Adipocyte (in vitro differentiated cells): Measurements from ENCODE around the gene PPP2R5B.

Source experiments
- DNase-seq: peaks from one replicate; pipeline ENCODE4 v3.0.0-alpha.2; 2015; ENCODE audit warnings: low read depth
- H3K27me3 ChIP-seq: replicated peaks from 2 replicates; pipeline ENCODE4 v1.7.0; 2013; ENCODE audit warnings: mild to moderate bottlenecking, low read length, moderate library complexity; ENCODE audit not compliant: control insufficient read depth, insufficient read depth
- H3K36me3 ChIP-seq: 2 replicates; pipeline ENCODE4 v1.7.0; 2013; ENCODE audit warnings: low read length, mild to moderate bottlenecking, moderate library complexity; ENCODE audit not compliant: control insufficient read depth, insufficient read depth, severe bottlenecking
- H3K4me1 ChIP-seq: 2 replicates; pipeline ENCODE4 v1.7.0; 2013; ENCODE audit warnings: mild to moderate bottlenecking, low read length, moderate library complexity; ENCODE audit not compliant: control insufficient read depth, insufficient read depth
- H3K4me3 ChIP-seq: 2 replicates; pipeline ENCODE4 v1.7.0; 2013; ENCODE audit warnings: mild to moderate bottlenecking, low read length, moderate library complexity
- H3K9ac ChIP-seq: 2 replicates; pipeline ENCODE4 v1.7.0; 2013; ENCODE audit warnings: mild to moderate bottlenecking, low read length, moderate library complexity
- H3K9me3 ChIP-seq: 2 replicates; pipeline ENCODE4 v1.7.0; 2013; ENCODE audit warnings: mild to moderate bottlenecking, low read length, moderate library complexity; ENCODE audit not compliant: control insufficient read depth

The PPP2R5B gene

DNA sequence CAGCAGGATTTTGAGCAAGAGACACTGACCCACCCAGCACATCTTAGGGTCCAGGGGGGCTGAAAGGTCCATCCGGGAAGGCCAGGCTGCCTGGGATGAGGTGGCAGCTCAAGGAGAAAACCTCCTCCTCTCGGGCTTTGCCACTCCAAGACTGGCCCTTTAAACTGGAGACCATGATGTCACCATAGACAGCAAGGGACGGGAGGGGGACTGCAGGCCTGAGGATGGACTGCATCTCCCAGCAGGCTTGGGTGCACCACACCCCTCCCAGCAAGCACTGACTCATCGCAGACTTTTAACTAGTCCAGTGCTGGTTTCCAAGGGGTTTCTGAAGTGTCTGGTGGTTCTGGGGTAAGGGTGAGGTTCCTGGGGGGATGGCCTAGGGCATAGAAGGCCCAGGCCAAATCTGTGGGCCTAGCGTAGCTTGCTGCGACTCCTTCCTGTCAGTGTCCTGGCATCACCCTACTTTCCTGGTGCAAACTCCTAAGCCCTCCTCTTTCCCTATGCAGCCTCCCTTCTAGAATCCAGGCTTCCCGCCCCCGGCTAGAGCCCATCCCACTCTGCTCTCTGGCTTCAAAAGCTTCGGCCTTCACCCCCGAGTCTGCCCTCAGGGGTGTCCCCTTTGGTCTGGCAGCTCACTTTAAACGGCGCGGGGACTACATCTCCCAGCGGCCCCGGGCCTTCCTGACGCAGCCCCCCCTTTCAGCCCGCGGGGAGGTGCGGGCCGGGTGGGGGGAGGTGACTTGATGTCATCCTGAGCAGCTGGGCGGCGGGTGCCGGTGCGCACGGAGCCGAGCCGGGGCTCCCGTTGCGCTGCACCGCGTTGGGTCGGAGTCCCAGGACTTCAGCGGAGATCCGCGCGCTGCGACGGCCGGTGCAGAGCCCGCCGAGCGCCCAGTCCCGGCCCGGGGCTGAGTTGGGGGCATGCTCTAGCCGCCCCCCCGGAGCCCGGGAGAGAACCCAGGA is at the start of gene PPP2R5B:
Gene PPP2R5B, plus strand, starts transcription at position 746 of the 966 bp plus-strand sequence. CDS start 1,046 bp downstream, outside the sequence.
- Histone ChIP-seq H3K9ac (peak within 1 kb of the TSS; percentile 88), H3K36me3 (peaks cover 9% of the 10 kb centered on the region), H3K4me1 (peaks cover 13% of the 10 kb centered on the region), H3K4me3 (peak within 1 kb of the TSS; percentile 91), H3K9me3 (no peaks in the 10 kb centered on the region), H3K27me3 (no peaks in the 10 kb centered on the region)
- peak; percentile 96 for DNase-seq

GRCh38 chr11:64875369-64876228 is 48.9 kb upstream of the PPP2R5B start:
- Histone ChIP-seq H3K4me1 (peaks cover 55% of the 10 kb centered on the region), H3K9ac (peak overlapping the region; percentile 88), H3K36me3 (peaks cover 28% of the 10 kb centered on the region), H3K9me3 (no peaks in the 10 kb centered on the region), H3K27me3 (no peaks in the 10 kb centered on the region), H3K4me3 (peak overlapping the region; percentile 86)
- DNase-seq = no peak

- Histone ChIP-seq H3K4me3 (peak overlapping the region; percentile 86), H3K9me3 (no peaks in the 10 kb centered on the region), H3K9ac (peak overlapping the region; percentile 88), H3K4me1 (peaks cover 54% of the 10 kb centered on the region), H3K36me3 (peaks cover 25% of the 10 kb centered on the region), H3K27me3 (no peaks in the 10 kb centered on the region)
- no peak for DNase-seq
Observed at GRCh38 chr11:64876229-64876750, 48.2 kb upstream of the PPP2R5B start.

DNA sequence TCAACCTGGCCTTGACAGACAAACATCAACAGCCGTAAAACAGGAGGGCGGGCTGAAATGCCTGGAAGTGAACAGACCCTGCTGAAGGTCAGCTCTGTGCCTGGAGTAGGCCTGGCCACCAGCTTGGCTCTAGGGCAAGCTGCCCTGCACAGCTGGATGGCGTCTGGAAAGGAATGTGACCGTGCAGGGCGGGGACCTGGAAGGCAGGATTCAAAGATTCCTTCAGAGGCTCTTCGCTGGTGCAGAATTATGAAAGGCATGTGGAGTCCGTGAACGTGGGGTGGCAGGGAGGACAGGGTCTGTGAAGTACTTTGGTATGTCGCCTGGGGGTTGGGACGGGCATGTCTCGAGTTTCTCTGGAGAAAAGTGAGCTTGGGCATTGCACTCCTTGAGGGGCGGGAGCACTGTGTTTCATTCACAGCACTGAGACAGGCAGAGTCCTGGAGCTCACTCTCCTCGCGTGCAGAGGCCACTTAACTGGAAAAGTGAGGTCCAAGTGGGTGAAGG is 47.6 kb upstream of the PPP2R5B start:
- H3K4me1 ChIP-seq = peaks cover 54% of the 10 kb centered on the region
- DNase-seq = peak; percentile 92
- peak overlapping the region; percentile 86 for H3K4me3 ChIP-seq
- H3K9me3 ChIP-seq = no peaks in the 10 kb centered on the region
- peak overlapping the region; percentile 88 for H3K9ac ChIP-seq
- H3K27me3 ChIP-seq = no peaks in the 10 kb centered on the region
- peaks cover 19% of the 10 kb centered on the region for H3K36me3 ChIP-seq

DNA sequence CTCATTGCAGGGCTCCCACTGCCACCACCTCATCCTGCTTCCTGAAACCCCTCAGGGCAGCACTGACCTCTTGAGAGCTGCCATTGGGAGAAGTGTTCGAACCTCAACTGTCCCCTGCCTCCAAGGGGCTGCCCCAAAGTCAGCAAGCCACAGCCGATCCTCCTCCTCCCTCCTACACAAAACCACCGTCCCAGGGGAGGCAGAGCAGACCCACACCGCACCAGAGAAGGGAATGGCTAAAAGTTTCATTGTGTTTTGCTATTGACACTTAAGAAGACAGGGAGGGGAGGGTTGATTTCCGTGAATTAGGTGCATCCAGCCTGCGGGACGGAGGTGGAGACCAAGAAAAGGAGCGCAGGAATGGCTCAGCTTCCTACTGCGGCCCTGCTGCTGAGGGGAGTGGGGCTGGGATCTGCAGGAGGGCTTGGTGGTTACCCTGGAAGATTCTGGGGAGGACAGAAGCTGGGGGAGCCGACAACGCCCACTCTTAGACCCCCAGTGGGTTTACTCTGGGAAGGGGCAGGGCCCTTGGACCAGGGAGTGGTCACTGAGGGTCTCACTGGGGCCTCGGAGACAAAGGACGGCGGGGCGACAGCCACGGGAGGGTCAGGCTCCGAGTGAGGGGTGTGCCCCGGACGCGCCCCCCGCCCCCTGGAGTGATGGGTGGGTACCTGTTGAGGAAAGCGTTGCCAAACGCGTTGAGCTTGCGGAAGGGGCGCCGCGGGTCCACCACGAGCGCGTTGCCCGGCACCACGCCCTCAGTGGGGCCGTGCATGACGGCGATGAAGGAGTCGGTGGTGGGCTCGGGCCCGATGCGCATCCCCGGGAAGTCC is 46.9 kb upstream of the PPP2R5B start:
- DNase-seq = peak; percentile 46
- Histone ChIP-seq H3K9ac (peak overlapping the region; percentile 88), H3K27me3 (no peaks in the 10 kb centered on the region), H3K9me3 (no peaks in the 10 kb centered on the region), H3K4me3 (peak overlapping the region; percentile 86), H3K4me1 (peaks cover 54% of the 10 kb centered on the region), H3K36me3 (peaks cover 14% of the 10 kb centered on the region)

DNA sequence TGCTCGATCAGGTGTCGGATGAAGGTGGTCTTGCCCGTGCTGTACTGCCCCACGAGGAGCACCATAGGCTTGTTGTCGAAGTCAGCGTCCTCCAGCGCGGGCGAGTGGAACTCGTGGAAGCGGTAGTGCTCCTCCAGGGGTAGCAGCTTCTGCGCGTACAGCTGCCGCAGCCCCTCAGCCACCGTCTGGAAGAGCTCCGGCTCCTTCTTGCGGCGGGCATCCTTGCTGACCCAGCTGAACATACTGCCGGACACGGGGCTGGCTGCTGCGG is 46.3 kb upstream of the PPP2R5B start:
- Histone ChIP-seq H3K9ac (peak overlapping the region; percentile 88), H3K9me3 (no peaks in the 10 kb centered on the region), H3K27me3 (no peaks in the 10 kb centered on the region), H3K36me3 (peaks cover 9% of the 10 kb centered on the region), H3K4me3 (peak overlapping the region; percentile 86), H3K4me1 (peaks cover 52% of the 10 kb centered on the region)
- DNase-seq = no peak

GRCh38 chr11:64878494-64879243 is 45.8 kb upstream of the PPP2R5B start, which contains the start of gene EHD1:
TSS of gene EHD1 (minus strand) at chr11:64878621. CDS start at chr11:64878464, 157 bp downstream.
- peaks cover 5% of the 10 kb centered on the region for H3K36me3 ChIP-seq
- DNase-seq = peak; percentile 100
- H3K4me3 ChIP-seq = peak within 1 kb of the TSS; percentile 88
- peak within 1 kb of the TSS; percentile 88 for H3K9ac ChIP-seq
- H3K4me1 ChIP-seq = peaks cover 50% of the 10 kb centered on the region
- no peaks in the 10 kb centered on the region for H3K27me3 ChIP-seq
- H3K9me3 ChIP-seq = no peaks in the 10 kb centered on the region

GRCh38 chr11:64879244-64879900 is 45.1 kb upstream of the PPP2R5B start:
- Histone ChIP-seq H3K4me1 (peaks cover 49% of the 10 kb centered on the region), H3K9me3 (no peaks in the 10 kb centered on the region), H3K27me3 (no peaks in the 10 kb centered on the region), H3K4me3 (peak overlapping the region; percentile 88), H3K9ac (peak overlapping the region; percentile 85), H3K36me3 (peaks cover 3% of the 10 kb centered on the region)
- no peak for DNase-seq

DNA sequence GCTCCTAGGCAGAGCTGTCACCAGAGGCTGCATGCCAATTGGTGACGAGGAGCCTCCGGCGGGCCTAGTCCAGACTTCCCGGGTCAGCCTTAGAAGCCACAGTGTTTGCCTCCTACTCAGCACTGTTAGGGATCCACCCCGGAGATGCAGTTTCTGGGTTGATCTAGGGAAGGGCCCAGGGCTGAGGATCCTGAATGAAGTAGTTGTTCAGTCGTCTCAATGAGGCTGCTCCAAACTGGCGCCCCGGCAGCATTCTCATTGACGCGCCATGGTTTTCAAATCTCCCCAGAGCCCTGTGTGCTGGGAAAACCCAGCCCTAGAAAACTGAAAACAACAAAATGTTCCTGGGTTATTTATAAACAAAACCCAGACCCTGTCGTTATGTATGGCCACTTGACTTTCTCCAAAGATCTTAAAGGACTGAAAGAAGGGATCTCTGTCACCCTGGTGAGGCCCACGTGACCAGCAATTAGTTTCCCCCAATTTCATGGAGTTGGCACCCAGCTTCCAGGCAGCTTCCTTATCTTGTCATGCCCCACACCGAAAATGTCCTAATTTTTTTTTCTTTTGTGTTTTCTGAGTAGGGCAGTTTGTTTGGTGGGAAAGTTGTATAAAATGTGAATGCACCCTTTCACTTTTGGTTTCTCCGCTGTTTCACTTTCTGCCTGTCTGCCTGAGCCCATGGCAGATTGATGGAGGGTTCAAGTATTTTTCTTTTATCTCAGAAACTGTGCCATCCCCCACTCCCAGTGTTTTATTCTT is 44.1 kb upstream of the PPP2R5B start:
- Histone ChIP-seq H3K9me3 (no peaks in the 10 kb centered on the region), H3K4me1 (peaks cover 43% of the 10 kb centered on the region), H3K4me3 (peak overlapping the region; percentile 37), H3K9ac (peak overlapping the region; percentile 75), H3K36me3 (no peaks in the 10 kb centered on the region), H3K27me3 (no peaks in the 10 kb centered on the region)
- DNase-seq = no peak
